CD14-positive monocyte (primary cell): Measurements from ENCODE around the gene CRADD. TPM values are rescaled to one million over a fixed set of nuclear protein-coding genes. Genes with fewer than 3 reads are reported as not detected.

ENCODE experiments used
- DNase-seq, 3 donors: peaks; one replicate each; pipeline ENCODE4 v3.0.0-alpha.2; 2011 to 2022
- H2AFZ ChIP-seq: 2 replicates; pipeline ENCODE4 v1.6.0; 2012; ENCODE audit warnings: mild to moderate bottlenecking, low read depth, low read length, inconsistent platforms; ENCODE audit not compliant: insufficient read depth, poor library complexity, severe bottlenecking
- H3K27ac ChIP-seq, 2 donors: 1 replicate in 1 of 2; 2 replicates in 1 of 2; pipeline ENCODE4 v1.5.1; 2012 to 2013; ENCODE audit warnings: low read length in 2 of 2, control low read depth in 1 of 2, inconsistent platforms in 1 of 2, low read depth in 1 of 2, mild to moderate bottlenecking in 1 of 2
- H3K27me3 ChIP-seq, 2 donors: one replicate each; pipeline versions ENCODE4 v1.6.0 to v1.6.1; 2011 to 2013; ENCODE audit warnings: low read length in 2 of 2; ENCODE audit not compliant: control insufficient read depth in 2 of 2, insufficient read depth in 2 of 2
- H3K36me3 ChIP-seq, 2 donors: replicated peaks in 1 of 2; 1 replicate in 1 of 2; 2 replicates in 1 of 2; pipeline versions ENCODE4 v1.5.1 to v1.6.1; 2012 to 2013; ENCODE audit warnings: low read length in 2 of 2, control low read depth in 1 of 2, inconsistent platforms in 1 of 2, mild to moderate bottlenecking in 1 of 2; ENCODE audit not compliant: insufficient read depth in 2 of 2, control insufficient read depth in 1 of 2
- H3K4me1 ChIP-seq, 2 donors: 1 replicate in 1 of 2; 2 replicates in 1 of 2; pipeline versions ENCODE4 v1.5.1 to v1.6.1; 2012 to 2013; ENCODE audit warnings: low read length in 2 of 2, control low read depth in 1 of 2, inconsistent platforms in 1 of 2, mild to moderate bottlenecking in 1 of 2, moderate library complexity in 1 of 2; ENCODE audit not compliant: insufficient read depth in 2 of 2, control insufficient read depth in 1 of 2
- H3K4me2 ChIP-seq: replicated peaks from 2 replicates; pipeline ENCODE3; 2012; ENCODE audit warnings: low read length, moderate library complexity, mild to moderate bottlenecking; ENCODE audit not compliant: poor library complexity, severe bottlenecking; ENCODE audit errors: extremely low read depth
- H3K4me3 ChIP-seq, 3 experiments: fragments of 200-600 bp in 1 of 3; sonication (generic) in 1 of 3; replicated peaks in 1 of 3; 1 replicate in 2 of 3; 2 replicates in 1 of 3; pipeline ENCODE4 v1.5.1; 2011 to 2013; ENCODE audit warnings: low read length in 3 of 3, mild to moderate bottlenecking in 3 of 3, control low read depth in 2 of 3, low read depth in 2 of 3, inconsistent platforms in 1 of 3, moderate library complexity in 1 of 3
- H3K79me2 ChIP-seq: 2 replicates; pipeline ENCODE4 v1.6.0; 2012; ENCODE audit warnings: mild to moderate bottlenecking, control low read depth, inconsistent platforms, low read length, moderate library complexity; ENCODE audit not compliant: insufficient read depth
- H3K9ac ChIP-seq: 2 replicates; pipeline ENCODE4 v1.6.0; 2017; ENCODE audit warnings: low read length, mild to moderate bottlenecking; ENCODE audit not compliant: insufficient read depth, poor library complexity, severe bottlenecking
- H3K9me3 ChIP-seq, 2 donors: replicated peaks in 1 of 2; 1 replicate in 1 of 2; 2 replicates in 1 of 2; pipeline versions ENCODE4 v1.5.1 to v1.6.1; 2012 to 2013; ENCODE audit warnings: low read length in 2 of 2, control low read depth in 1 of 2; ENCODE audit not compliant: control insufficient read depth in 1 of 2, insufficient read depth in 1 of 2
- H4K20me1 ChIP-seq: 2 replicates; pipeline ENCODE4 v1.6.0; 2012; ENCODE audit warnings: mild to moderate bottlenecking, low read length, control low read depth, moderate library complexity; ENCODE audit not compliant: insufficient read depth
- H3K27ac Mint-ChIP-seq, 7 donors: one replicate each; pipeline ENCODE4 v1.8.0; 2020; ENCODE audit warnings: mild to moderate bottlenecking in 7 of 7, mixed read lengths in 7 of 7, moderate library complexity in 6 of 7, inconsistent platforms in 2 of 7
- H3K27me3 Mint-ChIP-seq, 3 donors: one replicate each; pipeline ENCODE4 v1.8.0; 2021 to 2022; ENCODE audit warnings: low read depth in 3 of 3, mild to moderate bottlenecking in 3 of 3, mixed read lengths in 3 of 3, moderate library complexity in 3 of 3, inconsistent platforms in 1 of 3
- H3K36me3 Mint-ChIP-seq, 2 donors: one replicate each; pipeline ENCODE4 v1.8.0; 2020; ENCODE audit warnings: mixed read lengths in 2 of 2, inconsistent platforms in 1 of 2, mild to moderate bottlenecking in 1 of 2
- H3K4me1 Mint-ChIP-seq: one replicate; pipeline ENCODE4 v1.8.0; 2020; ENCODE audit warnings: mild to moderate bottlenecking, mixed read lengths
- H3K4me3 Mint-ChIP-seq, 2 donors: one replicate each; pipeline ENCODE4 v1.8.0; 2020; ENCODE audit warnings: mild to moderate bottlenecking in 2 of 2, mixed read lengths in 2 of 2, moderate library complexity in 1 of 2
- H3K9me3 Mint-ChIP-seq, 7 donors: one replicate each; pipeline ENCODE4 v1.8.0; 2020 to 2022; ENCODE audit warnings: mixed read lengths in 7 of 7, mild to moderate bottlenecking in 6 of 7, moderate library complexity in 6 of 7, inconsistent platforms in 2 of 7
- CTCF ChIP-seq: fragments of 200-600 bp; IDR thresholded peaks from one replicate; pipeline ENCODE4 v1.8.0; 2022; ENCODE audit warnings: antibody characterized with exemption, mild to moderate bottlenecking
- WGBS: methylation state at CpG from one replicate; pipeline ENCODE4 v1.1.5; 2013; ENCODE audit warnings: missing lambda C conversion rate; ENCODE audit not compliant: insufficient coverage; 5-methylcytosine and 5-hydroxymethylcytosine counted together
- intact Hi-C, 2 donors: fragments of 100-400 bp; cut with micrococcal nuclease; formaldehyde crosslinking; loops; one replicate each; pipeline versions ENCODE4 v1.15.0 to v1.15.1; 2023
- polyA plus RNA-seq, 3 donors: library from polyadenylated mRNA; depleted of rRNA in 1 of 3; unstranded in 2 of 3; stranded (reverse) in 1 of 3; fragments of 300-500 nt in 2 of 3; fragments of >200 nt in 1 of 3; fragmentation: Illumina TruSeq in 2 of 3; gene quantifications; 1 replicate in 2 of 3; 2 replicates in 1 of 3; pipeline ENCODE4 v1.2.3, GENCODE V29; 2012 to 2021

The CRADD gene
- polyA plus RNA-seq, 3 donors = 5.6 to 12.2 (median 11.2) TPM

GRCh38 chr12:93913845-93914244 is 236.7 kb downstream of the CRADD start:
- no peak overlapping the region for H3K4me3 ChIP-seq
- no peak overlapping the region for H3K9ac ChIP-seq
- no peak for TF ChIP-seq CTCF
- no peaks in the 10 kb centered on the region for H3K27me3 ChIP-seq
- H3K4me1 ChIP-seq = no peaks in the 10 kb centered on the region
- no peaks in the 10 kb centered on the region for H3K9me3 ChIP-seq
- Mint-ChIP-seq H3K4me3 (no peak overlapping the region), H3K9me3 (peaks cover 0 to 9% (median 6%) of the 10 kb centered on the region in 7 donors), H3K36me3 (no peaks in the 10 kb centered on the region), H3K4me1 (peaks cover 1% of the 10 kb centered on the region), H3K27me3 (peaks cover 0 to 4% (median 3%) of the 10 kb centered on the region in 3 donors), H3K27ac (no peak overlapping the region)
- intact Hi-C loops = no loop called here
- H4K20me1 ChIP-seq = no peaks in the 10 kb centered on the region
- no peak for DNase-seq
- no peaks in the 10 kb centered on the region for H3K79me2 ChIP-seq
- H3K4me2 ChIP-seq = no peak overlapping the region
- no peak overlapping the region for H2AFZ ChIP-seq
- no peaks in the 10 kb centered on the region for H3K36me3 ChIP-seq
- H3K27ac ChIP-seq = no peak overlapping the region

- no peak for DNase-seq
- no peaks in the 10 kb centered on the region for H3K36me3 Mint-ChIP-seq
- Histone ChIP-seq H3K4me2 (no peak overlapping the region), H3K27me3 (no peaks in the 10 kb centered on the region), H3K4me3 (no peak overlapping the region), H3K27ac (no peak overlapping the region), H3K9ac (no peak overlapping the region), H4K20me1 (no peaks in the 10 kb centered on the region), H2AFZ (no peak overlapping the region), H3K79me2 (no peaks in the 10 kb centered on the region), H3K4me1 (no peaks in the 10 kb centered on the region), H3K36me3 (no peaks in the 10 kb centered on the region), H3K9me3 (no peaks in the 10 kb centered on the region)
- peaks cover 0 to 4% (median 3%) of the 10 kb centered on the region in 3 donors for H3K27me3 Mint-ChIP-seq
- H3K9me3 Mint-ChIP-seq = peaks cover 0 to 12% (median 6%) of the 10 kb centered on the region in 7 donors
- peaks cover 2% of the 10 kb centered on the region for H3K4me1 Mint-ChIP-seq
- intact Hi-C loops = no loop called here
- WGBS = 100% methylated on average over 1 of the region's 5 CpGs
- TF ChIP-seq CTCF = no peak
- no peak overlapping the region for H3K4me3 Mint-ChIP-seq
- H3K27ac Mint-ChIP-seq = no peak overlapping the region
These were observed 237.1 kb downstream of the CRADD start for GRCh38 chr12:93914281-93914680.
